H9 (cell line): ENCODE data around the gene RBPJL. TPM values are rescaled to one million over a fixed set of nuclear protein-coding genes. Genes with fewer than 3 reads are reported as not detected.

ENCODE experiments used
- DNase-seq: peaks from one replicate; pipeline ENCODE4 v3.0.0-alpha.2; 2017
- H2AFZ ChIP-seq: one replicate; pipeline ENCODE4 v1.6.1; 2013; ENCODE audit warnings: mild to moderate bottlenecking, low read length, control low read depth, moderate library complexity
- H2AK5ac ChIP-seq: 2 replicates; pipeline ENCODE4 v1.6.1; 2013; ENCODE audit warnings: low read length, control low read depth, mixed read lengths; ENCODE audit not compliant: insufficient read length
- H2BK120ac ChIP-seq: one replicate; pipeline ENCODE4 v1.6.1; 2013; ENCODE audit warnings: low read depth, mild to moderate bottlenecking, low read length, control low read depth, inconsistent platforms; ENCODE audit not compliant: poor library complexity, severe bottlenecking
- H2BK12ac ChIP-seq: 2 replicates; pipeline ENCODE4 v1.6.1; 2013; ENCODE audit warnings: low read length, control low read depth, mixed read lengths, low read depth; ENCODE audit not compliant: insufficient read length
- H2BK15ac ChIP-seq: 2 replicates; pipeline ENCODE4 v1.6.1; 2013; ENCODE audit warnings: low read depth, low read length, control low read depth
- H2BK20ac ChIP-seq: one replicate; pipeline ENCODE4 v1.6.1; 2013; ENCODE audit warnings: low read depth, mild to moderate bottlenecking, low read length, control low read depth, inconsistent platforms; ENCODE audit not compliant: poor library complexity, severe bottlenecking
- H2BK5ac ChIP-seq: 2 replicates; pipeline ENCODE4 v1.6.1; 2013; ENCODE audit warnings: low read length, control low read depth, mixed read lengths; ENCODE audit not compliant: insufficient read length
- H3K14ac ChIP-seq: 2 replicates; pipeline ENCODE4 v1.6.1; 2013; ENCODE audit warnings: low read length, control low read depth; ENCODE audit not compliant: insufficient read depth
- H3K18ac ChIP-seq: 2 replicates; pipeline ENCODE4 v1.6.1; 2013; ENCODE audit warnings: low read depth, mild to moderate bottlenecking, mixed read lengths, low read length, control low read depth; ENCODE audit not compliant: insufficient read length
- H3K23ac ChIP-seq: 2 replicates; pipeline ENCODE4 v1.6.1; 2013; ENCODE audit warnings: low read length, control low read depth, mixed read lengths, low read depth; ENCODE audit not compliant: insufficient read length
- H3K23me2 ChIP-seq: 2 replicates; pipeline ENCODE4 v1.6.1; 2013; ENCODE audit warnings: low read depth, mild to moderate bottlenecking, mixed read lengths, low read length, control low read depth; ENCODE audit not compliant: insufficient read length, poor library complexity, severe bottlenecking
- H3K27ac ChIP-seq: 2 replicates; pipeline ENCODE4 v1.5.1; 2013; ENCODE audit warnings: low read length, control low read depth, mixed read lengths, low read depth; ENCODE audit not compliant: insufficient read length
- H3K27me3 ChIP-seq: 2 replicates; pipeline ENCODE4 v1.6.1; 2013; ENCODE audit warnings: low read length, control low read depth, inconsistent platforms; ENCODE audit not compliant: insufficient read depth
- H3K4ac ChIP-seq: 2 replicates; pipeline ENCODE4 v1.6.1; 2013; ENCODE audit warnings: low read depth, mild to moderate bottlenecking, control low read depth, inconsistent platforms, low read length, moderate library complexity
- H3K4me1 ChIP-seq: 2 replicates; pipeline ENCODE4 v1.6.1; 2013; ENCODE audit warnings: low read length, control low read depth, inconsistent platforms; ENCODE audit not compliant: insufficient read depth
- H3K4me2 ChIP-seq: 2 replicates; pipeline ENCODE4 v1.6.1; 2013; ENCODE audit warnings: low read length, control low read depth, mixed read lengths; ENCODE audit not compliant: insufficient read length, insufficient read depth
- H3K56ac ChIP-seq: 2 replicates; pipeline ENCODE4 v1.6.1; 2013; ENCODE audit warnings: low read depth, mild to moderate bottlenecking, mixed read lengths, low read length, control low read depth; ENCODE audit not compliant: insufficient read length
- H3K79me1 ChIP-seq: 2 replicates; pipeline ENCODE4 v1.6.1; 2013; ENCODE audit warnings: low read depth, mild to moderate bottlenecking, moderate library complexity, low read length, control low read depth, inconsistent platforms; ENCODE audit not compliant: insufficient read depth, poor library complexity, severe bottlenecking
- H3K79me2 ChIP-seq: 2 replicates; pipeline ENCODE4 v1.6.1; 2013; ENCODE audit warnings: low read length, control low read depth, inconsistent platforms; ENCODE audit not compliant: insufficient read depth
- H3K9ac ChIP-seq: 2 replicates; pipeline ENCODE4 v1.6.1; 2013; ENCODE audit warnings: low read length, control low read depth, mixed read lengths; ENCODE audit not compliant: insufficient read length; ENCODE audit errors: extremely low read depth
- H3K9me3 ChIP-seq: one replicate; pipeline ENCODE4 v1.6.1; 2013; ENCODE audit warnings: low read depth, low read length, inconsistent platforms; ENCODE audit not compliant: control insufficient read depth
- H3T11ph ChIP-seq: one replicate; pipeline ENCODE4 v1.6.1; 2013; ENCODE audit warnings: mild to moderate bottlenecking, low read length, control low read depth, inconsistent platforms
- H4K20me1 ChIP-seq: one replicate; pipeline ENCODE4 v1.6.1; 2013; ENCODE audit not compliant: control insufficient read depth, insufficient read length, insufficient read depth
- H4K5ac ChIP-seq: 2 replicates; pipeline ENCODE4 v1.6.1; 2013; ENCODE audit warnings: low read depth, mild to moderate bottlenecking, mixed read lengths, low read length, control low read depth; ENCODE audit not compliant: insufficient read length
- H4K8ac ChIP-seq: replicated peaks from 2 replicates; pipeline ENCODE4 v1.6.1; 2013; ENCODE audit warnings: low read length, control low read depth, mixed read lengths, low read depth; ENCODE audit not compliant: insufficient read length
- H4K91ac ChIP-seq: 2 replicates; pipeline ENCODE4 v1.6.1; 2013; ENCODE audit warnings: low read depth, mild to moderate bottlenecking, moderate library complexity, mixed read lengths, low read length, control low read depth; ENCODE audit not compliant: insufficient read length
- H3K27ac Mint-ChIP-seq, 3 experiments: 2 replicates in 2 of 3; 3 replicates in 1 of 3; pipeline ENCODE4 v1.8.0; 2020 to 2021; ENCODE audit warnings: mixed read lengths in 3 of 3, mild to moderate bottlenecking in 1 of 3, moderate library complexity in 1 of 3
- H3K27me3 Mint-ChIP-seq: 2 replicates; pipeline ENCODE4 v1.8.0; 2021; ENCODE audit warnings: low read depth, mild to moderate bottlenecking, moderate library complexity, mixed read lengths
- H3K36me3 Mint-ChIP-seq, 3 experiments: 2 replicates in 2 of 3; 3 replicates in 1 of 3; pipeline ENCODE4 v1.8.0; 2020 to 2021; ENCODE audit warnings: low read depth in 3 of 3, mixed read lengths in 3 of 3; ENCODE audit not compliant: insufficient read depth in 1 of 3
- H3K4me1 Mint-ChIP-seq, 2 experiments: 2 replicates each; pipeline ENCODE4 v1.8.0; 2020; ENCODE audit warnings: mixed read lengths in 2 of 2
- H3K4me3 Mint-ChIP-seq, 2 experiments: 2 replicates in 1 of 2; 3 replicates in 1 of 2; pipeline ENCODE4 v1.8.0; 2020 to 2021; ENCODE audit warnings: mild to moderate bottlenecking in 2 of 2, mixed read lengths in 2 of 2, moderate library complexity in 1 of 2
- H3K9me3 Mint-ChIP-seq, 2 experiments: 2 replicates in 1 of 2; 3 replicates in 1 of 2; pipeline ENCODE4 v1.8.0; 2020; ENCODE audit warnings: mild to moderate bottlenecking in 2 of 2, mixed read lengths in 2 of 2, moderate library complexity in 1 of 2
- whole genome bisulfite sequencing: extraction: QIAGEN DNeasy Blood & Tissue Kit; methylation state at CpG from one replicate; pipeline ENCODE4 v1.1.7; 2013; ENCODE audit warnings: missing lambda C conversion rate, low lambda C conversion rate, mixed read lengths; ENCODE audit not compliant: insufficient read length; ENCODE audit errors: extremely low coverage; 5-methylcytosine and 5-hydroxymethylcytosine counted together
- total RNA-seq: library from RNA; stranded (reverse); gene quantifications from 2 replicates; pipeline ENCODE4 v1.2.1, GENCODE V29; 2021
- TF ChIP-seq, protein P1 (sequence below): fragments of 200-600 bp; sonication (generic); conservative IDR thresholded peaks from 3 replicates; pipeline ENCODE4 v1.8.0; 2021; ENCODE audit warnings: antibody characterized with exemption, mild to moderate bottlenecking

The RBPJL gene
- total RNA-seq, 1 experiment from 2014 or later, result 0.28 TPM

DNA sequence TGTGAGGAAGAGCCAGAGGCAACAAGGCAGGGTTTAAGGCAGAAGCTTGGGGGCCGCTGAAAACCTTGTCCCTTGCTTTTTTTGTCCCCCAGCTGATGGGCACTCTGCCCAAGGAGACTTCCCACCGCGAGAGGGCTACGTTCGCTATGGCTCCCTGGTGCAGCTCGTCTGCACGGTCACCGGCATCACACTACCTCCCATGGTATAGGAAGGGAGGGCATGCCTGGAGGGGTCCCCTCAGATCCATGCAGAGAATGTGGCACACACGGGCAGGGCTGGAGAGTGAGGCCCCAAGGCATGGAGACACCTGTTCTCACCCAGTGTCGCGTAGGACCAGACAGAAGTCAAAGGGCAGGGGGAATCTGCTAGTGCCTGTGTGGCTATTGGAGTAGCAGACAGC, 7.3 kb downstream of the RBPJL start:
- H4K20me1 ChIP-seq, result no peaks in the 10 kb centered on the region
- H2AK5ac ChIP-seq, result no peak overlapping the region
- no peaks in the 10 kb centered on the region for H3K79me2 ChIP-seq
- no peak overlapping the region for H2BK120ac ChIP-seq
- no peak overlapping the region for H3K4ac ChIP-seq
- H3K27me3 ChIP-seq, result no peaks in the 10 kb centered on the region
- Mint-ChIP-seq H3K36me3 (no peaks in the 10 kb centered on the region), H3K4me3 (no peak overlapping the region), H3K9me3 (peaks cover 4 to 6% of the 10 kb centered on the region in 2 experiments; a peak in 2 of 5 replicates), H3K4me1 (peaks cover 0 to 6% of the 10 kb centered on the region in 2 experiments; a peak in 1 of 4 replicates), H3K27me3 (peaks cover 33% of the 10 kb centered on the region), H3K27ac (no peak overlapping the region)
- no peak overlapping the region for H3K18ac ChIP-seq
- H4K8ac ChIP-seq, result no peak overlapping the region
- no peak overlapping the region for H2BK20ac ChIP-seq
- no peak overlapping the region for H2BK12ac ChIP-seq
- no peaks in the 10 kb centered on the region for H3K9me3 ChIP-seq
- H3K79me1 ChIP-seq, result no peaks in the 10 kb centered on the region
- no peak overlapping the region for H2BK5ac ChIP-seq
- no peak overlapping the region for H4K5ac ChIP-seq
- H3K23me2 ChIP-seq, result no peaks in the 10 kb centered on the region
- no peak overlapping the region for H3K4me2 ChIP-seq
- H3T11ph ChIP-seq, result no peak overlapping the region
- TF ChIP-seq, protein P1, sequence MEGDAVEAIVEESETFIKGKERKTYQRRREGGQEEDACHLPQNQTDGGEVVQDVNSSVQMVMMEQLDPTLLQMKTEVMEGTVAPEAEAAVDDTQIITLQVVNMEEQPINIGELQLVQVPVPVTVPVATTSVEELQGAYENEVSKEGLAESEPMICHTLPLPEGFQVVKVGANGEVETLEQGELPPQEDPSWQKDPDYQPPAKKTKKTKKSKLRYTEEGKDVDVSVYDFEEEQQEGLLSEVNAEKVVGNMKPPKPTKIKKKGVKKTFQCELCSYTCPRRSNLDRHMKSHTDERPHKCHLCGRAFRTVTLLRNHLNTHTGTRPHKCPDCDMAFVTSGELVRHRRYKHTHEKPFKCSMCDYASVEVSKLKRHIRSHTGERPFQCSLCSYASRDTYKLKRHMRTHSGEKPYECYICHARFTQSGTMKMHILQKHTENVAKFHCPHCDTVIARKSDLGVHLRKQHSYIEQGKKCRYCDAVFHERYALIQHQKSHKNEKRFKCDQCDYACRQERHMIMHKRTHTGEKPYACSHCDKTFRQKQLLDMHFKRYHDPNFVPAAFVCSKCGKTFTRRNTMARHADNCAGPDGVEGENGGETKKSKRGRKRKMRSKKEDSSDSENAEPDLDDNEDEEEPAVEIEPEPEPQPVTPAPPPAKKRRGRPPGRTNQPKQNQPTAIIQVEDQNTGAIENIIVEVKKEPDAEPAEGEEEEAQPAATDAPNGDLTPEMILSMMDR, result no peak
- H3K56ac ChIP-seq, result no peak overlapping the region
- H4K91ac ChIP-seq, result no peak overlapping the region
- H3K9ac ChIP-seq, result no peak overlapping the region
- no peak overlapping the region for H3K23ac ChIP-seq
- H3K4me1 ChIP-seq, result no peaks in the 10 kb centered on the region
- WGBS, result no CpG with 5 or more reads among the region's 11 CpGs
- no peak overlapping the region for H2BK15ac ChIP-seq
- no peak for DNase-seq
- H3K14ac ChIP-seq, result no peak overlapping the region
- H2AFZ ChIP-seq, result no peak overlapping the region
- no peak overlapping the region for H3K27ac ChIP-seq
